Keratinocyte (primary cell): ENCODE results near the gene FBXO46. TPM values are rescaled to one million over a fixed set of nuclear protein-coding genes. Genes with fewer than 3 reads are reported as not detected.

Experiments
- DNase-seq: peaks from one replicate; pipeline ENCODE4 v3.0.0-alpha.2; 2011; ENCODE audit warnings: low read depth, missing footprints, low spot score
- FAIRE-seq: peaks from 2 replicates; lab custom pipeline; 2011; peaks lifted over from hg19 to GRCh38; lab: Jason Lieb, UNC
- H2AFZ ChIP-seq: 2 replicates; pipeline ENCODE4 v1.6.0; 2012; ENCODE audit warnings: low read length, control low read depth, inconsistent platforms; ENCODE audit not compliant: control insufficient read depth
- H3K27ac ChIP-seq: 2 replicates; pipeline ENCODE4 v1.5.1; 2011; ENCODE audit warnings: low read length; ENCODE audit not compliant: control insufficient read depth, insufficient read depth
- H3K27me3 ChIP-seq: 3 replicates; pipeline ENCODE4 v1.6.0; 2011; ENCODE audit warnings: low read length; ENCODE audit not compliant: control insufficient read depth, insufficient read depth; ENCODE audit errors: extremely low read depth
- H3K36me3 ChIP-seq, 2 experiments: 2 replicates in 1 of 2; 3 replicates in 1 of 2; pipeline ENCODE4 v1.5.1; 2011; ENCODE audit warnings: low read length in 2 of 2, mild to moderate bottlenecking in 1 of 2; ENCODE audit not compliant: control insufficient read depth in 2 of 2, insufficient read depth in 2 of 2; ENCODE audit errors: extremely low read depth in 1 of 2
- H3K4me1 ChIP-seq: 3 replicates; pipeline ENCODE4 v1.5.1; 2011; ENCODE audit warnings: low read length; ENCODE audit not compliant: control insufficient read depth, insufficient read depth; ENCODE audit errors: extremely low read depth
- H3K4me2 ChIP-seq: 3 replicates; pipeline ENCODE4 v1.6.0; 2011; ENCODE audit warnings: low read depth, low read length; ENCODE audit not compliant: control insufficient read depth, insufficient read depth; ENCODE audit errors: extremely low read depth
- H3K4me3 ChIP-seq, 3 experiments: fragments of 200-600 bp in 1 of 3; sonication (generic) in 1 of 3; 2 replicates in 2 of 3; 3 replicates in 1 of 3; pipeline ENCODE4 v1.5.1; 2011 to 2016; ENCODE audit warnings: low read length in 3 of 3, mild to moderate bottlenecking in 3 of 3, control low read depth in 2 of 3, inconsistent platforms in 1 of 3, low read depth in 1 of 3, mixed read lengths in 1 of 3, mixed run types in 1 of 3, moderate library complexity in 1 of 3; ENCODE audit not compliant: control insufficient read depth in 2 of 3, insufficient read depth in 2 of 3; ENCODE audit errors: extremely low read depth in 1 of 3
- H3K79me2 ChIP-seq: 2 replicates; pipeline ENCODE4 v1.6.0; 2012; ENCODE audit warnings: low read length; ENCODE audit not compliant: control insufficient read depth, insufficient read depth
- H3K9ac ChIP-seq: 3 replicates; pipeline ENCODE4 v1.6.0; 2011; ENCODE audit warnings: low read length; ENCODE audit not compliant: control insufficient read depth, insufficient read depth; ENCODE audit errors: extremely low read depth
- H3K9me1 ChIP-seq: 3 replicates; pipeline ENCODE4 v1.6.0; 2011; ENCODE audit warnings: low read length; ENCODE audit not compliant: control insufficient read depth, insufficient read depth; ENCODE audit errors: extremely low read depth
- H3K9me3 ChIP-seq: 2 replicates; pipeline ENCODE4 v1.5.1; 2012; ENCODE audit warnings: low read depth, low read length; ENCODE audit not compliant: control insufficient read depth
- H4K20me1 ChIP-seq: 3 replicates; pipeline ENCODE4 v1.6.0; 2011; ENCODE audit warnings: low read length; ENCODE audit not compliant: control insufficient read depth, insufficient read depth; ENCODE audit errors: extremely low read depth
- EZH2 ChIP-seq: IDR thresholded peaks from one replicate; pipeline ENCODE4 v1.6.1; 2012; ENCODE audit warnings: inconsistent platforms, mild to moderate bottlenecking, low read length, moderate library complexity
- dilution Hi-C: fragments of 300-500 bp; cut with MboI; formaldehyde crosslinking; loops from one replicate; pipeline ENCODE4 v1.7.0; 2020; ENCODE audit warnings: low sequenced_read_pairs; ENCODE audit not compliant: extremely low pct_ligation_motif_present
- polyA plus RNA-seq, 5 experiments: library from polyadenylated mRNA; depleted of rRNA in 3 of 5; stranded (reverse) in 3 of 5; stranded (forward) in 1 of 5; unstranded in 1 of 5; fragments of >200 nt; gene quantifications; 1 replicate in 1 of 5; 2 replicates in 3 of 5; 3 replicates in 1 of 5; pipeline versions ENCODE4 v1.2.1 to v1.2.3, GENCODE V29; 2011 to 2012; ENCODE audit warnings: missing spikeins in 2 of 5, low read depth in 1 of 5, low replicate concordance in 1 of 5
- TF ChIP-seq, protein P1 (sequence below), 3 experiments: IDR thresholded peaks in 1 of 3; conservative IDR thresholded peaks in 1 of 3; optimal IDR thresholded peaks in 1 of 3; 2 replicates in 2 of 3; 3 replicates in 1 of 3; pipeline versions ENCODE3 to v1.5.1; 2011; ENCODE audit warnings: low read length in 3 of 3, mild to moderate bottlenecking in 3 of 3, moderate library complexity in 2 of 3, control low read depth in 1 of 3, inconsistent platforms in 1 of 3; ENCODE audit not compliant: insufficient read depth in 2 of 3; ENCODE audit errors: extremely low read depth in 1 of 3

FBXO46 gene
- polyA plus RNA-seq, 1 donor (not counting 4 experiments of a cell fraction or from before 2014, with no cell fraction given) = 2.1 TPM

DNA sequence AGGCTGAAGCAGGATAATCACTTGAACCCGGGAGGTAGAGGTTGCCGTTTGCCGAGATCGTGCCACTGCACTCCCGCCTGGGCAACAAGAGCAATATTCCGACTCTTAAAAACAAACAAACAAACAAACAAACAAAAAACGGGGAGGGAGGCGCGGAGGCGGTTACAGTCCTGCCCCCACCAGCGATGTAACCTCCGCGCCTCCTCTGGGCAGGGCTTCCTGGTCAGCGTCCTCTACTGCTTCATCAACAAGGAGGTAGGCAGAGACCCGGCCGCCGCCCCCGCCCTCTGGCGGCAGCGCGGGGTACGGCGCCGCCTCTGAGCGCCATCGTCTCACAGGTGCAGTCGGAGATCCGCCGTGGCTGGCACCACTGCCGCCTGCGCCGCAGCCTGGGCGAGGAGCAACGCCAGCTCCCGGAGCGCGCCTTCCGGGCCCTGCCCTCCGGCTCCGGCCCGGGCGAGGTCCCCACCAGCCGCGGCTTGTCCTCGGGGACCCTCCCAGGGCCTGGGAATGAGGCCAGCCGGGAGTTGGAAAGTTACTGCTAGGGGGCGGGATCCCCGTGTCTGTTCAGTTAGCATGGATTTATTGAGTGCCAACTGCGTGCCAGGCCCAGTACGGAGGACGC is 49.2 kb downstream of the FBXO46 start:
- peaks cover 6 to 16% of the 10 kb centered on the region in 2 experiments for H3K36me3 ChIP-seq
- no peaks in the 10 kb centered on the region for H3K79me2 ChIP-seq
- H2AFZ ChIP-seq = peak overlapping the region; percentile 71
- no peaks in the 10 kb centered on the region for H3K27me3 ChIP-seq
- no peak for FAIRE-seq
- peak overlapping the region in 1 of 3 experiments; percentile 50 for H3K4me3 ChIP-seq
- H3K9ac ChIP-seq = peak overlapping the region; percentile 25
- no peaks in the 10 kb centered on the region for H3K9me3 ChIP-seq
- no peak for DNase-seq
- dilution Hi-C loops = no loop called here
- H3K9me1 ChIP-seq = no peaks in the 10 kb centered on the region
- H3K27ac ChIP-seq = no peak overlapping the region
- peak overlapping the region; percentile 59 for H3K4me2 ChIP-seq
- peaks cover 15% of the 10 kb centered on the region for H3K4me1 ChIP-seq
- H4K20me1 ChIP-seq = no peaks in the 10 kb centered on the region
- TF ChIP-seq EZH2 = no peak
- TF ChIP-seq, protein P1, sequence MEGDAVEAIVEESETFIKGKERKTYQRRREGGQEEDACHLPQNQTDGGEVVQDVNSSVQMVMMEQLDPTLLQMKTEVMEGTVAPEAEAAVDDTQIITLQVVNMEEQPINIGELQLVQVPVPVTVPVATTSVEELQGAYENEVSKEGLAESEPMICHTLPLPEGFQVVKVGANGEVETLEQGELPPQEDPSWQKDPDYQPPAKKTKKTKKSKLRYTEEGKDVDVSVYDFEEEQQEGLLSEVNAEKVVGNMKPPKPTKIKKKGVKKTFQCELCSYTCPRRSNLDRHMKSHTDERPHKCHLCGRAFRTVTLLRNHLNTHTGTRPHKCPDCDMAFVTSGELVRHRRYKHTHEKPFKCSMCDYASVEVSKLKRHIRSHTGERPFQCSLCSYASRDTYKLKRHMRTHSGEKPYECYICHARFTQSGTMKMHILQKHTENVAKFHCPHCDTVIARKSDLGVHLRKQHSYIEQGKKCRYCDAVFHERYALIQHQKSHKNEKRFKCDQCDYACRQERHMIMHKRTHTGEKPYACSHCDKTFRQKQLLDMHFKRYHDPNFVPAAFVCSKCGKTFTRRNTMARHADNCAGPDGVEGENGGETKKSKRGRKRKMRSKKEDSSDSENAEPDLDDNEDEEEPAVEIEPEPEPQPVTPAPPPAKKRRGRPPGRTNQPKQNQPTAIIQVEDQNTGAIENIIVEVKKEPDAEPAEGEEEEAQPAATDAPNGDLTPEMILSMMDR (optimal IDR thresholded peaks at IDR 0.05 in 1 of 3, IDR thresholded peaks at IDR 0.05 in 1 of 3, conservative IDR thresholded peaks at IDR 0.05 in 1 of 3; ENCODE audit: extremely low read depth in 1 of 3, insufficient read depth in 2 of 3, low read length in 3 of 3) = peak; percentile 78 to 92 (median 86)

DNA sequence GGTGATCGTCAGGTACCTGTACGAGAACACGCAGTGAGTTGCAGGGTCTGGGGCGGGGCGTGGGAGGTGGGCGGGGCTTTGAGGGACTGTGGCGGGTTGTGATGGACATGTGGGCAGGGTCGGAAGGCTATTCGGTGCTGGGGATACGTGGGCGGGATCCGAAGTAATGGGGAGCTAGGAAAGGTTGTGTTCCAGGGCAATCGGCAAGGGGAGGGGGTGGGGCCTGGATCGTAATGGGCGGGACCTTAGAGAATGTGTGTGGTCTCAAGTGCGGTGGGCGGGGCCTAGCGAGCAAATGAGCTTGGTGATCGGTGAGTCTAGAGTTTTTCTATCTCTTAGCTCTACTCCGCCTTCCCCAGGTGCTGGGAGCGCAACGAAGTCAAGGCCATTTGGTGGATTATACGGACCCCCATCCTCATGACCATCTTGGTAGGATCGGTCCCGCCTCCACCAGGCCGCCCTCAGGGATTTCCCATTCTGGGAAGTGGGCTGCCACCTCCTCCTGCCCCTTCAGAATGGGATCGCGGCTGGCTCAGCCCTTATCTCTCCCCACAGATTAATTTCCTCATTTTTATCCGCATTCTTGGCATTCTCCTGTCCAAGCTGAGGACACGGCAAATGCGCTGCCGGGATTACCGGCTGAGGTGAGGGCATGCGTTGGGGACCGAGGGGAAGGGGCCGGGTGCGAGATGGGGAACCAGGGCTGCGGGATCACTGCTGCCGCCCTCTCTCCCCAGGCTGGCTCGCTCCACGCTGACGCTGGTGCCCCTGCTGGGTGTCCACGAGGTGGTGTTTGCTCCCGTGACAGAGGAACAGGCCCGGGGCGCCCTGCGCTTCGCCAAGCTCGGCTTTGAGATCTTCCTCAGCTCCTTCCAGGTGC is 53.1 kb downstream of the FBXO46 start:
- Histone ChIP-seq H3K36me3 (no peaks in the 10 kb centered on the region), H3K4me3 (peak overlapping the region; percentile 42 to 75 (median 54)), H3K27me3 (no peaks in the 10 kb centered on the region), H3K27ac (peak overlapping the region; percentile 20), H3K79me2 (no peaks in the 10 kb centered on the region), H4K20me1 (no peaks in the 10 kb centered on the region), H3K9ac (peak overlapping the region; percentile 47), H3K9me3 (no peaks in the 10 kb centered on the region), H3K9me1 (no peaks in the 10 kb centered on the region), H3K4me2 (peak overlapping the region; percentile 92), H3K4me1 (peaks cover 15% of the 10 kb centered on the region), H2AFZ (peak overlapping the region; percentile 70)
- DNase-seq (peak; percentile 96), FAIRE-seq (peak; percentile 58)
- TF ChIP-seq EZH2 = no peak
- TF ChIP-seq, protein P1 (optimal IDR thresholded peaks at IDR 0.05 in 1 of 3, IDR thresholded peaks at IDR 0.05 in 1 of 3, conservative IDR thresholded peaks at IDR 0.05 in 1 of 3; ENCODE audit: extremely low read depth in 1 of 3, insufficient read depth in 2 of 3, low read length in 3 of 3) = peak; percentile 17 to 36 (median 25)
- dilution Hi-C loops = no loop called here
